Vagina (tissue), 2 donors: ENCODE results near the gene FGGY.

Experiments used
- POLR2A ChIP-seq, 2 donors: fragments of 450-650 bp; IDR thresholded peaks; one replicate each; pipeline ENCODE4 v1.6.1; 2017; ENCODE audit warnings: antibody characterized with exemption in 2 of 2, mild to moderate bottlenecking in 2 of 2, moderate library complexity in 2 of 2
- TF ChIP-seq, protein P1 (sequence below), 3 experiments: fragments of 450-650 bp in 2 of 3; fragments of 200-600 bp in 1 of 3; sonication (generic) in 1 of 3; IDR thresholded peaks; one replicate each; pipeline ENCODE4 v1.5.1; 2017 to 2019; ENCODE audit warnings: antibody characterized with exemption in 3 of 3, mild to moderate bottlenecking in 2 of 3, moderate library complexity in 2 of 3

DNA sequence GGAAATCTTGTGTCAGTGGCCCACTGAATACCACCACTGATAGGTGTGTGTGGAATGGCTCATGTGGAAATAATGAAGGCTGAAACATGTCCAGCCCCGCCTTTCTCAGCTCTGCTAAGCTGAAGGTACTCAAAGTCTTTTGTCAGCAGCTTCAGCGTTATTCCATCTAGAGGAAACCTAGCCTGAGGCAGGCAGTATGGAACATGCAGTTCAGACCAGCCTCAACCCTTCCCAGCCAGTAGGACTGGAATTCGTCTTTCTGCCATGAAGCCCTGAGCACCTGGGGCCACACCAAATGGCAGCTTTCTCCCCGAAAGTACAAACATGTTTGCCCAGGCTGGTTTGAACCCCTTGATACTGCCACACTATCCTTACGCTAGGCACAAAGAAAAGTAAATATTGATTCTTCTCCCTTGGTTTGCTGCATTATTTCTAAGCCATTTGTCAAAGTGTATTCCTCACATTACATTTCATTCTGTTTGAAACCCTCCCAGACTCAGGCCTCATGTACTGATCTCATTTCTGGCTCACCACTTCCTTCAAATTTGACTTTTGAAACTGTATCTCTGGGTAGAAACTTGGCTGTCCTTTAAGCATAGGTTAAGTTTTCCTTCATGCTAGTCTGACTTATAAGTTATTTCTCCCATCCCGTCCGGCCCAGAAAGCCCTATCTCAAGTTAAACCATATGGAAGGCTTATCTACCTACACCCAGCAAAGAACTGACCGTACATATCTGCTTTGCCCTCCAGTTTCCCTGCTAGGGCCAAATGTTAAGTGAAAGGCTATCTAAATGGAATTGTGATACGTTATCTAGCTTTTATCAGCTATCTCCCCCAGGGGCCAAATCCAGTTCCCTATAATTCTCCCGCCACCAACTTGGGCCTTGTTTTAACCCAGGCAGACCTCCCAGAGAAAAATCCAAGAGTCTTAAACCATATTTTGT lies 472.2 kb downstream of the FGGY start:
- TF ChIP-seq, protein P1, sequence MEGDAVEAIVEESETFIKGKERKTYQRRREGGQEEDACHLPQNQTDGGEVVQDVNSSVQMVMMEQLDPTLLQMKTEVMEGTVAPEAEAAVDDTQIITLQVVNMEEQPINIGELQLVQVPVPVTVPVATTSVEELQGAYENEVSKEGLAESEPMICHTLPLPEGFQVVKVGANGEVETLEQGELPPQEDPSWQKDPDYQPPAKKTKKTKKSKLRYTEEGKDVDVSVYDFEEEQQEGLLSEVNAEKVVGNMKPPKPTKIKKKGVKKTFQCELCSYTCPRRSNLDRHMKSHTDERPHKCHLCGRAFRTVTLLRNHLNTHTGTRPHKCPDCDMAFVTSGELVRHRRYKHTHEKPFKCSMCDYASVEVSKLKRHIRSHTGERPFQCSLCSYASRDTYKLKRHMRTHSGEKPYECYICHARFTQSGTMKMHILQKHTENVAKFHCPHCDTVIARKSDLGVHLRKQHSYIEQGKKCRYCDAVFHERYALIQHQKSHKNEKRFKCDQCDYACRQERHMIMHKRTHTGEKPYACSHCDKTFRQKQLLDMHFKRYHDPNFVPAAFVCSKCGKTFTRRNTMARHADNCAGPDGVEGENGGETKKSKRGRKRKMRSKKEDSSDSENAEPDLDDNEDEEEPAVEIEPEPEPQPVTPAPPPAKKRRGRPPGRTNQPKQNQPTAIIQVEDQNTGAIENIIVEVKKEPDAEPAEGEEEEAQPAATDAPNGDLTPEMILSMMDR (IDR thresholded peaks at IDR 0.05), result no peak
- TF ChIP-seq POLR2A (IDR thresholded peaks at IDR 0.05), result no peak
